Trophoblast cell (in vitro differentiated cells and primary cell): ENCODE data around the gene CLPSL1.

Source experiments
- DNase-seq, 2 donors: peaks; one replicate each; pipeline ENCODE4 v3.0.0-alpha.2; 2016
- H2AFZ ChIP-seq: 2 replicates; pipeline ENCODE4 v1.6.1; 2013; ENCODE audit warnings: low read length, moderate library complexity, mild to moderate bottlenecking; ENCODE audit not compliant: insufficient read depth, poor library complexity
- H2AK5ac ChIP-seq: 2 replicates; pipeline ENCODE4 v1.6.1; 2013; ENCODE audit warnings: mild to moderate bottlenecking, low read length
- H2BK120ac ChIP-seq: 2 replicates; pipeline ENCODE4 v1.6.1; 2013; ENCODE audit warnings: low read length, mild to moderate bottlenecking, moderate library complexity; ENCODE audit not compliant: insufficient read depth, poor library complexity
- H2BK12ac ChIP-seq: 2 replicates; pipeline ENCODE4 v1.6.1; 2013; ENCODE audit warnings: mild to moderate bottlenecking, low read length, moderate library complexity
- H2BK5ac ChIP-seq: 2 replicates; pipeline ENCODE4 v1.6.1; 2013; ENCODE audit warnings: low read length, low read depth, moderate library complexity, mild to moderate bottlenecking; ENCODE audit not compliant: poor library complexity
- H3K14ac ChIP-seq: 2 replicates; pipeline ENCODE4 v1.6.1; 2013; ENCODE audit warnings: mild to moderate bottlenecking, low read length
- H3K18ac ChIP-seq: 2 replicates; pipeline ENCODE4 v1.6.1; 2013; ENCODE audit warnings: mild to moderate bottlenecking, low read length
- H3K23ac ChIP-seq: 2 replicates; pipeline ENCODE4 v1.6.1; 2013; ENCODE audit warnings: low read length
- H3K27ac ChIP-seq: 2 replicates; pipeline ENCODE4 v1.5.1; 2013; ENCODE audit warnings: low read depth, mild to moderate bottlenecking, inconsistent platforms, low read length, moderate library complexity
- H3K27me3 ChIP-seq: 2 replicates; pipeline ENCODE4 v1.6.1; 2013; ENCODE audit warnings: inconsistent platforms, mild to moderate bottlenecking, low read length, moderate library complexity; ENCODE audit not compliant: insufficient read depth
- H3K36me3 ChIP-seq, 2 experiments: 1 replicate in 1 of 2; 2 replicates in 1 of 2; pipeline ENCODE4 v1.6.1; 2013; ENCODE audit warnings: low read length in 2 of 2, mild to moderate bottlenecking in 2 of 2, moderate library complexity in 1 of 2; ENCODE audit not compliant: insufficient read depth in 2 of 2, control insufficient read depth in 1 of 2
- H3K4ac ChIP-seq: 2 replicates; pipeline ENCODE4 v1.6.1; 2013; ENCODE audit warnings: low read depth, mild to moderate bottlenecking, low read length, moderate library complexity
- H3K4me1 ChIP-seq, 2 experiments: 1 replicate in 1 of 2; 2 replicates in 1 of 2; pipeline ENCODE4 v1.6.1; 2013; ENCODE audit warnings: low read length in 2 of 2, mild to moderate bottlenecking in 2 of 2, moderate library complexity in 1 of 2; ENCODE audit not compliant: insufficient read depth in 2 of 2, control insufficient read depth in 1 of 2
- H3K4me2 ChIP-seq: 2 replicates; pipeline ENCODE4 v1.6.1; 2013; ENCODE audit warnings: inconsistent platforms, mild to moderate bottlenecking, low read length, moderate library complexity
- H3K4me3 ChIP-seq: 2 replicates; pipeline ENCODE4 v1.5.1; 2013; ENCODE audit warnings: mild to moderate bottlenecking, low read depth, low read length, inconsistent platforms
- H3K79me1 ChIP-seq: one replicate; pipeline ENCODE4 v1.6.1; 2013; ENCODE audit warnings: low read length
- H3K79me2 ChIP-seq: 2 replicates; pipeline ENCODE4 v1.6.1; 2013; ENCODE audit warnings: low read length, mild to moderate bottlenecking; ENCODE audit not compliant: control insufficient read depth, insufficient read depth, poor library complexity
- H3K9ac ChIP-seq: 2 replicates; pipeline ENCODE4 v1.6.1; 2013; ENCODE audit warnings: mild to moderate bottlenecking, low read length
- H3K9me3 ChIP-seq: 2 replicates; pipeline ENCODE4 v1.6.1; 2013; ENCODE audit warnings: low read depth, mild to moderate bottlenecking, control low read depth, inconsistent platforms, low read length; ENCODE audit not compliant: insufficient read depth
- H4K12ac ChIP-seq: 2 replicates; pipeline ENCODE4 v1.6.1; 2013; ENCODE audit warnings: low read depth, mild to moderate bottlenecking, low read length, moderate library complexity
- H4K8ac ChIP-seq: 2 replicates; pipeline ENCODE4 v1.6.1; 2013; ENCODE audit warnings: low read depth, mild to moderate bottlenecking, low read length, moderate library complexity
- H4K91ac ChIP-seq: one replicate; pipeline ENCODE4 v1.6.1; 2013; ENCODE audit warnings: low read depth, mild to moderate bottlenecking, low read length, moderate library complexity
- WGBS: extraction: QIAGEN DNeasy Blood & Tissue Kit; methylation state at CpG from one replicate; pipeline ENCODE4 v1.1.7; 2013; ENCODE audit warnings: missing lambda C conversion rate; ENCODE audit not compliant: insufficient read length, insufficient coverage; ENCODE audit errors: extremely low coverage; 5-methylcytosine and 5-hydroxymethylcytosine counted together

The CLPSL1 gene

GRCh38 chr6:35774116-35774794 is 6.6 kb upstream of the CLPSL1 start:
- Histone ChIP-seq H3K27ac (no peak overlapping the region), H2AFZ (no peak overlapping the region), H4K12ac (no peak overlapping the region), H3K14ac (no peak overlapping the region), H3K79me2 (no peaks in the 10 kb centered on the region), H3K36me3 (no peaks in the 10 kb centered on the region), H3K4me2 (no peak overlapping the region), H4K91ac (no peak overlapping the region), H3K23ac (no peak overlapping the region), H3K4ac (no peak overlapping the region), H3K79me1 (no peaks in the 10 kb centered on the region), H3K9me3 (peaks cover under 1% of the 10 kb centered on the region), H3K27me3 (no peaks in the 10 kb centered on the region), H3K9ac (no peak overlapping the region), H2AK5ac (no peak overlapping the region), H2BK12ac (no peak overlapping the region), H3K4me1 (peaks cover 3 to 6% of the 10 kb centered on the region in 2 experiments), H3K18ac (no peak overlapping the region), H2BK5ac (no peak overlapping the region), H4K8ac (no peak overlapping the region), H3K4me3 (no peak overlapping the region), H2BK120ac (no peak overlapping the region)
- WGBS: no CpG with 5 or more reads among the region's 11 CpGs
- peak in 1 of 2 donors; percentile 50 for DNase-seq

DNA sequence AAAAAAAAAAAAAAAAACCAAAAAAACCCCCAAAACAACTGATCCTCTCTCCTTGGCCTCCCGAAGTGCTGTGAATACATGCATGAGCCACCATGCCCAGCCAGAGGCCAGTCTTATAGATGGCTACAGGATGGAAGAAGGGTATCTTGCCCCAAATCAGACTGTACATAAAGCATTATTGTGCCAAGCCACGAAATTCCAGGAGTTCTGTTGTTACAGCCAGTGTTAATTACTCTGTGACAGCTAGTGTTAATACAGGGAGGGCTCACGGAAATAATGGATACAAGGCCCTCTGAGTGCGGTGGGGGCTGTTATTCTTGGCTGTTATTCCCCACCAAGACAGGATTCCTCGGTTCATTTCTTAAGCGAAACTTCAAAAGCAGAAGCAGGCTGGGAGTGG is 5.8 kb upstream of the CLPSL1 start:
- no peak overlapping the region for H2BK12ac ChIP-seq
- H3K27me3 ChIP-seq: no peaks in the 10 kb centered on the region
- no CpG with 5 or more reads among the region's 6 CpGs for WGBS
- no peak for DNase-seq
- H3K14ac ChIP-seq: no peak overlapping the region
- no peaks in the 10 kb centered on the region for H3K36me3 ChIP-seq
- no peak overlapping the region for H3K27ac ChIP-seq
- H3K4me2 ChIP-seq: no peak overlapping the region
- peaks cover 3 to 6% of the 10 kb centered on the region in 2 experiments for H3K4me1 ChIP-seq
- no peak overlapping the region for H2AFZ ChIP-seq
- no peak overlapping the region for H3K18ac ChIP-seq
- H3K9me3 ChIP-seq: peaks cover 2% of the 10 kb centered on the region
- H3K4me3 ChIP-seq: no peak overlapping the region
- no peak overlapping the region for H4K91ac ChIP-seq
- H2AK5ac ChIP-seq: no peak overlapping the region
- H3K23ac ChIP-seq: no peak overlapping the region
- H2BK5ac ChIP-seq: no peak overlapping the region
- no peak overlapping the region for H4K12ac ChIP-seq
- no peak overlapping the region for H3K4ac ChIP-seq
- H3K79me1 ChIP-seq: no peaks in the 10 kb centered on the region
- H3K9ac ChIP-seq: no peak overlapping the region
- H4K8ac ChIP-seq: no peak overlapping the region
- H3K79me2 ChIP-seq: no peaks in the 10 kb centered on the region
- no peak overlapping the region for H2BK120ac ChIP-seq

DNA sequence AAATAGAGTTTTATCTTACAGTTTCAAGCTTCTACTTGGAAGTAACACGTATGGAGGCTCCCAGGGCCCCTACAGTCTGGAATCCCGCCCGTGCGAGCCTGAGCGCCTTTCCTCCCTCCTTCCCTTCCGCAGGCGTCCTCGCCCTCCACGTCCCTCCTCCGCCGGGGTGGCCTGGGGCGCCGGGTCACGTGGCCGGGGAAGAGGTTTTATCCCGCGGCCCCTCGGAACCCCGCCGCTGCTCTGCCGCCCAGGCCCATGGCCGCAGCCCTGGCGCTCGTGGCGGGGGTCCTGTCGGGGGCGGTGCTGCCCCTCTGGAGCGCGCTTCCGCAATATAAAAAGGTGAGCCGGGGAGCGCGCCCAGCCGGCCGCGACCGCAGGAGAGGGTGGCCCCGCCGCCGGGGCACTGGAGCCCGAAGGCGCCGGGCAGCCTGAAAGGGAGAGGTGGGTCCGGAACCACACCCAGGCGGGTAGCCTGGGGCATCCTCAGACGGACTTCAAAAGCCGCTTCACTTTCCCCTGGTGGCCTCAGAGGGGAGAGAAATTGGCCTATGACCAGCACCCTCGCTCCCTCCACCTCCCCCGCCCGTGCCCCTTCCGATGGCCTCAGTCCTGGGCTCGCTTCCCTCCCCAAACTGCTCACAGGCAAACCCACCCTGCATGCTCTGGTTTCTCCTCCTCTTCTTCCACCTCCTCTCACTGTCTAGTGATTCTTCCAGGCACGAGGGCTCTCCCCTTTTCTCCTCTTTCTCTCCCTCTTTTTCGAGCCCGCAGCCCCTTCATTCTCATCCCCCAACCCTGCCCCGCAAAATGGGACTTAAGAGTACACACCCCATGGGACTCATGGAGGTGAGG is 4.2 kb upstream of the CLPSL1 start, which contains the start of gene CLPSL2:
Gene CLPSL2, plus strand, starts transcription at position 235 of the 852 bp plus-strand sequence. Its CDS starts 21 bp downstream, at position 256.
- Histone ChIP-seq H4K91ac (no peak within 1 kb of the TSS), H3K14ac (no peak within 1 kb of the TSS), H4K12ac (no peak within 1 kb of the TSS), H3K18ac (no peak within 1 kb of the TSS), H2AFZ (no peak within 1 kb of the TSS), H4K8ac (peak within 1 kb of the TSS; percentile 7), H2BK120ac (no peak within 1 kb of the TSS), H3K4ac (no peak within 1 kb of the TSS), H3K4me2 (peak within 1 kb of the TSS; percentile 88), H3K79me2 (no peaks in the 10 kb centered on the region), H3K79me1 (no peaks in the 10 kb centered on the region), H2BK5ac (peak within 1 kb of the TSS; percentile 26), H2BK12ac (no peak within 1 kb of the TSS), H3K9me3 (peaks cover 2% of the 10 kb centered on the region), H3K27me3 (no peaks in the 10 kb centered on the region), H2AK5ac (no peak within 1 kb of the TSS), H3K4me1 (peaks cover 3 to 6% of the 10 kb centered on the region in 2 experiments), H3K4me3 (peak within 1 kb of the TSS; percentile 60), H3K36me3 (no peaks in the 10 kb centered on the region), H3K27ac (no peak within 1 kb of the TSS), H3K9ac (peak within 1 kb of the TSS; percentile 14), H3K23ac (no peak within 1 kb of the TSS)
- DNase-seq: peak; percentile 31 to 52
- no CpG with 5 or more reads among the region's 56 CpGs for WGBS

GRCh38 chr6:35777356-35778102 is 3.3 kb upstream of the CLPSL1 start:
- H4K12ac ChIP-seq: no peak overlapping the region
- H3K27ac ChIP-seq: no peak overlapping the region
- no peak overlapping the region for H4K91ac ChIP-seq
- no peak overlapping the region for H2BK120ac ChIP-seq
- H3K27me3 ChIP-seq: no peaks in the 10 kb centered on the region
- H3K4me1 ChIP-seq: peaks cover 3 to 6% of the 10 kb centered on the region in 2 experiments
- H3K9ac ChIP-seq: no peak overlapping the region
- H3K4me2 ChIP-seq: no peak overlapping the region
- H3K23ac ChIP-seq: no peak overlapping the region
- H2AFZ ChIP-seq: no peak overlapping the region
- H3K4me3 ChIP-seq: no peak overlapping the region
- H3K18ac ChIP-seq: no peak overlapping the region
- H3K9me3 ChIP-seq: peaks cover 2% of the 10 kb centered on the region
- no peaks in the 10 kb centered on the region for H3K36me3 ChIP-seq
- no CpG with 5 or more reads among the region's 10 CpGs for WGBS
- no peak overlapping the region for H2BK12ac ChIP-seq
- no peak overlapping the region for H3K4ac ChIP-seq
- no peaks in the 10 kb centered on the region for H3K79me2 ChIP-seq
- no peak overlapping the region for H2BK5ac ChIP-seq
- no peak overlapping the region for H4K8ac ChIP-seq
- no peaks in the 10 kb centered on the region for H3K79me1 ChIP-seq
- H3K14ac ChIP-seq: no peak overlapping the region
- DNase-seq: peak; percentile 84 to 91
- H2AK5ac ChIP-seq: no peak overlapping the region
